HEK293 (cell line): ENCODE measurements around the gene ERMARD.
A peak's percentile ranks its signal among the peaks of the same experiment; 100 is the strongest.

Experiments
- CTCF ChIP-seq: fragments of 450-650 bp; formaldehyde crosslinking; IDR thresholded peaks from 2 replicates; pipeline ENCODE4 v1.5.1; 2016; ENCODE audit warnings: missing biosample characterization, missing genetic modification characterization
- EGR2 ChIP-seq: fragments of 450-650 bp; formaldehyde crosslinking; IDR thresholded peaks from 2 replicates; pipeline ENCODE4 v1.5.1; 2016; ENCODE audit warnings: low read depth, missing biosample characterization, missing genetic modification characterization
- FEZF1 ChIP-seq: fragments of 450-650 bp; formaldehyde crosslinking; IDR thresholded peaks from 2 replicates; pipeline ENCODE4 v1.5.1; 2016; ENCODE audit warnings: missing biosample characterization, missing genetic modification characterization
- HOXC10 ChIP-seq: sonication (generic); formaldehyde crosslinking; IDR thresholded peaks from 2 replicates; pipeline ENCODE4 v1.8.1; 2023; ENCODE audit warnings: mild to moderate bottlenecking, missing genetic modification reagents
- HOXD13 ChIP-seq: sonication (generic); formaldehyde crosslinking; IDR thresholded peaks from 2 replicates; pipeline ENCODE4 v1.8.0; 2022; ENCODE audit warnings: missing genetic modification reagents, borderline replicate concordance
- OSR2 ChIP-seq: fragments of 450-650 bp; formaldehyde crosslinking; IDR thresholded peaks from 2 replicates; pipeline ENCODE4 v1.5.1; 2016; ENCODE audit warnings: missing biosample characterization, missing genetic modification characterization
- REST ChIP-seq: fragments of 450-650 bp; formaldehyde crosslinking; IDR thresholded peaks from 2 replicates; pipeline ENCODE4 v1.5.1; 2016; ENCODE audit warnings: missing biosample characterization, missing genetic modification characterization
- SCRT2 ChIP-seq: fragments of 450-650 bp; formaldehyde crosslinking; IDR thresholded peaks from 2 replicates; pipeline ENCODE4 v1.5.1; 2016; ENCODE audit warnings: missing biosample characterization, missing genetic modification characterization
- ZBTB21 ChIP-seq: fragments of 450-650 bp; formaldehyde crosslinking; IDR thresholded peaks from 2 replicates; pipeline ENCODE4 v1.5.1; 2017; ENCODE audit warnings: missing biosample characterization, missing genetic modification characterization
- ZNF112 ChIP-seq: fragments of 450-650 bp; formaldehyde crosslinking; IDR thresholded peaks from 2 replicates; pipeline ENCODE4 v1.5.0; 2017; ENCODE audit warnings: missing biosample characterization, missing genetic modification characterization
- ZNF121 ChIP-seq: fragments of 450-650 bp; formaldehyde crosslinking; IDR thresholded peaks from 2 replicates; pipeline ENCODE4 v1.5.1; 2016; ENCODE audit warnings: missing biosample characterization, missing genetic modification characterization
- ZNF132 ChIP-seq: fragments of 450-650 bp; formaldehyde crosslinking; IDR thresholded peaks from 2 replicates; pipeline ENCODE4 v1.5.1; 2017; ENCODE audit warnings: missing biosample characterization, missing genetic modification characterization, borderline replicate concordance
- ZNF184 ChIP-seq: fragments of 450-650 bp; IDR thresholded peaks from 2 replicates; pipeline ENCODE4 v1.5.1; 2018; ENCODE audit warnings: missing biosample characterization, mild to moderate bottlenecking, missing genetic modification characterization
- ZNF19 ChIP-seq: fragments of 450-650 bp; formaldehyde crosslinking; IDR thresholded peaks from 2 replicates; pipeline ENCODE4; 2016; ENCODE audit warnings: missing biosample characterization, missing genetic modification characterization, low read depth
- ZNF202 ChIP-seq: fragments of 450-650 bp; formaldehyde crosslinking; IDR thresholded peaks from 2 replicates; pipeline ENCODE4 v1.5.1; 2016; ENCODE audit warnings: missing biosample characterization, missing genetic modification characterization, borderline replicate concordance
- ZNF214 ChIP-seq: fragments of 450-650 bp; formaldehyde crosslinking; IDR thresholded peaks from 2 replicates; pipeline ENCODE4 v1.5.1; 2017; ENCODE audit warnings: missing biosample characterization, mild to moderate bottlenecking, missing genetic modification characterization, borderline replicate concordance
- ZNF239 ChIP-seq: fragments of 450-650 bp; formaldehyde crosslinking; IDR thresholded peaks from 2 replicates; pipeline ENCODE4 v1.5.1; 2016; ENCODE audit warnings: missing biosample characterization, missing genetic modification characterization
- ZNF274 ChIP-seq, 2 experiments: fragments of 200-500 bp in 1 of 2; fragments of 450-650 bp in 1 of 2; sonication (Bioruptor generic) in 1 of 2; formaldehyde crosslinking in 1 of 2; IDR thresholded peaks; 2 replicates each; pipeline versions ENCODE4 v1.5.1 to v1.6.1; 2014 to 2016; ENCODE audit warnings: borderline replicate concordance in 1 of 2, inconsistent platforms in 1 of 2, low read length in 1 of 2, missing biosample characterization in 1 of 2, missing genetic modification characterization in 1 of 2
- ZNF302 ChIP-seq: fragments of 450-650 bp; formaldehyde crosslinking; IDR thresholded peaks from 2 replicates; pipeline ENCODE4 v1.5.1; 2016; ENCODE audit warnings: missing biosample characterization, missing genetic modification characterization, low read depth
- ZNF324 ChIP-seq: fragments of 450-650 bp; formaldehyde crosslinking; IDR thresholded peaks from 2 replicates; pipeline ENCODE4 v1.5.1; 2016; ENCODE audit warnings: missing biosample characterization, missing genetic modification characterization
- ZNF354C ChIP-seq: fragments of 450-650 bp; formaldehyde crosslinking; IDR thresholded peaks from 2 replicates; pipeline ENCODE4 v1.5.1; 2016; ENCODE audit warnings: missing biosample characterization, missing genetic modification characterization, low read depth, borderline replicate concordance
- ZNF404 ChIP-seq: fragments of 450-650 bp; formaldehyde crosslinking; IDR thresholded peaks from 2 replicates; pipeline ENCODE4 v1.5.1; 2017; ENCODE audit warnings: missing biosample characterization, missing genetic modification characterization
- ZNF416 ChIP-seq: fragments of 450-650 bp; formaldehyde crosslinking; IDR thresholded peaks from 2 replicates; pipeline ENCODE4 v1.5.1; 2016; ENCODE audit warnings: missing biosample characterization, missing genetic modification characterization
- ZNF423 ChIP-seq: fragments of 450-650 bp; formaldehyde crosslinking; IDR thresholded peaks from 2 replicates; pipeline ENCODE4 v1.5.1; 2016; ENCODE audit warnings: missing biosample characterization, missing genetic modification characterization
- ZNF561 ChIP-seq: fragments of 450-650 bp; IDR thresholded peaks from 2 replicates; pipeline ENCODE4 v1.5.1; 2018; ENCODE audit warnings: missing biosample characterization, missing genetic modification characterization, borderline replicate concordance
- ZNF707 ChIP-seq: fragments of 450-650 bp; formaldehyde crosslinking; IDR thresholded peaks from 2 replicates; pipeline ENCODE4 v1.5.1; 2016; ENCODE audit warnings: missing biosample characterization, missing genetic modification characterization
- ZNF785 ChIP-seq: fragments of 450-650 bp; formaldehyde crosslinking; IDR thresholded peaks from 2 replicates; pipeline ENCODE4 v1.5.1; 2016; ENCODE audit warnings: missing biosample characterization, missing genetic modification characterization
- ZSCAN18 ChIP-seq: fragments of 450-650 bp; formaldehyde crosslinking; IDR thresholded peaks from 2 replicates; pipeline ENCODE4 v1.5.1; 2016; ENCODE audit warnings: missing biosample characterization, missing genetic modification characterization
- TF ChIP-seq, protein P1 (sequence below): fragments of 450-650 bp; formaldehyde crosslinking; IDR thresholded peaks from 2 replicates; pipeline ENCODE4 v1.5.1; 2016; ENCODE audit warnings: missing biosample characterization, missing genetic modification characterization
- TF ChIP-seq, protein P2 (sequence below): fragments of 450-650 bp; formaldehyde crosslinking; IDR thresholded peaks from 2 replicates; pipeline ENCODE4 v1.5.1; 2016; ENCODE audit warnings: missing biosample characterization, missing genetic modification characterization

The ERMARD gene

GRCh38 chr6:169800668-169801395 is 49.4 kb downstream of the ERMARD start (continued):
- TF ChIP-seq ZNF302 (tag by site-specific recombination) (no peak), ZNF184 (no peak), ZNF202 (tag by site-specific recombination) (no peak), ZNF354C (tag by site-specific recombination) (no peak), CTCF (tag by site-specific recombination) (no peak), ZNF132 (no peak), ZBTB21 (tag by site-specific recombination) (no peak), FEZF1 (tag by site-specific recombination) (no peak), ZNF423 (tag by site-specific recombination) (0 out of 2 replicates have a peak, but pooled peaks have one; percentile 6), ZSCAN18 (no peak), ZNF324 (no peak), SCRT2 (tag by site-specific recombination) (peak; percentile 86), ZNF121 (no peak), ZNF19 (tag by site-specific recombination) (no peak), ZNF785 (tag by site-specific recombination) (no peak), REST (tag by site-specific recombination) (no peak), ZNF112 (no peak), ZNF561 (tag by site-specific recombination) (no peak), ZNF214 (tag by site-specific recombination) (no peak), ZNF239 (tag by site-specific recombination) (no peak), ZNF274 (IDR thresholded peaks at IDR 0.05; ENCODE audit: low read length) (no peak), ZNF274 (tag by site-specific recombination; IDR thresholded peaks at IDR 0.05; ENCODE audit: borderline replicate concordance) (no peak), OSR2 (tag by site-specific recombination) (no peak), ZNF707 (tag by site-specific recombination) (no peak), EGR2 (0 out of 2 replicates have a peak, but pooled peaks have one; percentile 22), ZNF416 (no peak), HOXD13 (CRISPR knock-in tag) (no peak; the same call in 1 of the 2 replicates), ZNF404 (tag by site-specific recombination) (no peak), HOXC10 (CRISPR knock-in tag) (no peak)
- TF ChIP-seq, protein P1, sequence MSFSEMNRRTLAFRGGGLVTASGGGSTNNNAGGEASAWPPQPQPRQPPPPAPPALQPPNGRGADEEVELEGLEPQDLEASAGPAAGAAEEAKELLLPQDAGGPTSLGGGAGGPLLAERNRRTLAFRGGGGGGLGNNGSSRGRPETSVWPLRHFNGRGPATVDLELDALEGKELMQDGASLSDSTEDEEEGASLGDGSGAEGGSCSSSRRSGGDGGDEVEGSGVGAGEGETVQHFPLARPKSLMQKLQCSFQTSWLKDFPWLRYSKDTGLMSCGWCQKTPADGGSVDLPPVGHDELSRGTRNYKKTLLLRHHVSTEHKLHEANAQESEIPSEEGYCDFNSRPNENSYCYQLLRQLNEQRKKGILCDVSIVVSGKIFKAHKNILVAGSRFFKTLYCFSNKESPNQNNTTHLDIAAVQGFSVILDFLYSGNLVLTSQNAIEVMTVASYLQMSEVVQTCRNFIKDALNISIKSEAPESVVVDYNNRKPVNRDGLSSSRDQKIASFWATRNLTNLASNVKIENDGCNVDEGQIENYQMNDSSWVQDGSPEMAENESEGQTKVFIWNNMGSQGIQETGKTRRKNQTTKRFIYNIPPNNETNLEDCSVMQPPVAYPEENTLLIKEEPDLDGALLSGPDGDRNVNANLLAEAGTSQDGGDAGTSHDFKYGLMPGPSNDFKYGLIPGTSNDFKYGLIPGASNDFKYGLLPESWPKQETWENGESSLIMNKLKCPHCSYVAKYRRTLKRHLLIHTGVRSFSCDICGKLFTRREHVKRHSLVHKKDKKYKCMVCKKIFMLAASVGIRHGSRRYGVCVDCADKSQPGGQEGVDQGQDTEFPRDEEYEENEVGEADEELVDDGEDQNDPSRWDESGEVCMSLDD (tag by site-specific recombination) = no peak
- TF ChIP-seq, protein P2, sequence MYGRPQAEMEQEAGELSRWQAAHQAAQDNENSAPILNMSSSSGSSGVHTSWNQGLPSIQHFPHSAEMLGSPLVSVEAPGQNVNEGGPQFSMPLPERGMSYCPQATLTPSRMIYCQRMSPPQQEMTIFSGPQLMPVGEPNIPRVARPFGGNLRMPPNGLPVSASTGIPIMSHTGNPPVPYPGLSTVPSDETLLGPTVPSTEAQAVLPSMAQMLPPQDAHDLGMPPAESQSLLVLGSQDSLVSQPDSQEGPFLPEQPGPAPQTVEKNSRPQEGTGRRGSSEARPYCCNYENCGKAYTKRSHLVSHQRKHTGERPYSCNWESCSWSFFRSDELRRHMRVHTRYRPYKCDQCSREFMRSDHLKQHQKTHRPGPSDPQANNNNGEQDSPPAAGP (tag by site-specific recombination) = peak; percentile 72
